GM21526 (cell line): ENCODE data around the gene SLC25A33.

Experiments
- ATAC-seq: cut with Tn5 transposase; IDR thresholded peaks from one replicate; pipeline ENCODE4 v1.9.1; 2021; ENCODE audit warnings: moderate library complexity; ENCODE audit not compliant: unreplicated experiment, low FRiP score

The SLC25A33 gene

DNA sequence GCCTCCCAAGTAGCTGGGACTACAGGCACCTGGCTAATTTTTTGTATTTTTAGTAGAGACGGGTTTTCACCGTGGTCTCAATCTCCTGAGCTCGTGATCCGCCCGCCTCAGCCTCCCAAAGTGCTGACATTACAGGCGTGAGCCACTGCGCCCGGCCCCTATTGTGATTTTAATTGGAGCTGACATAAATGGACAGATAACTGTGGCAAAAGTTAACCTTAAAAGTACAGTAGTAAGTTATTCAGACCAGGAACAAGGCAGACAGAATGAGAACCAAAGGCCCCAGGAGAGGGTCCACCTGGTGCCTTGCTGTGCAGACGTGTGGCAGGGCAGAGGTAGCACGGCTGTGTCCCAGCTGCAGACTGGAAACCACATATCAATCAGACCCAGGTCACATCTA is 60.5 kb downstream of the SLC25A33 start:
- no peak for ATAC-seq

DNA sequence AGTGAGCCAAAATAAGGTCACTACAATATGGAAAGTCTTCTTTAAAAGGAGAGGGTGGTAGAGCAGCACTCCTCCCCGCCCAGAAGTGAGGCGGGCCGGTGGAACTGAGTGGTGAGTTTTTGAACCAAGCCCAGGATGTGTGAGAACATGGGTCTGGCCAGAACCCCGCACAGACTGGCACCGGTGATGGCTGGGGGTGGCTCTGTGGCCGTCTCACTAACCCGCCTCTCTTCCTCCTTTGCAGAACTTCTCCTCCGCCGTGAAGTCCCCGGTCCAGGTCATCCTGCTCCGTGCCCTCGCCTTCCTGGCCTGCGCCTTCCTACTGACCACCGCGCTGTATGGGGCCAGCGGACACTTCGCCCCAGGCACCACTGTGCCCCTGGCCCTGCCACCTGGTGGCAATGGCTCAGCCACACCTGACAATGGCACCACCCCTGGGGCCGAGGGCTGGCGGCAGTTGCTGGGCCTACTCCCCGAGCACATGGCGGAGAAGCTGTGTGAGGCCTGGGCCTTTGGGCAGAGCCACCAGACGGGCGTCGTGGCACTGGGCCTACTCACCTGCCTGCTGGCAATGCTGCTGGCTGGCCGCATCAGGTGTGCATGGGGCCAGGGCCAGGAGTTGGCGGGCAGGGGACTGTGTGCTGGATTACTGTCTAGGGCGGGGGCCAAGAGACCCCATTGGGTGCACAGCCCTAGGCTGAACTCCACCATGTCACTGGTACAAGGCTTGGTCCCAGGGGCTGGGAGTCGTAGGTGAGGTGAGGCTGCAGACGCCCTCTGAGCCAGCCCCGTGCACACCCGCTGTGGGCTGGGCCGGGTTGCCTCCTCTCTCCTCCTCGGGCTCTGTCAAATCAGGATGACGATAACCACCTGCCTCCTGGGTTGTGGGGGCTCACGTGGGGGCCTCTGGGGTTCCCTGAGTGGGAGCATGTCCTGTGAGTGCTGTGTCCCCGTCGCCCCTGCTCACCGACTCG is 61.9 kb downstream of the SLC25A33 start:
- no peak for ATAC-seq

DNA sequence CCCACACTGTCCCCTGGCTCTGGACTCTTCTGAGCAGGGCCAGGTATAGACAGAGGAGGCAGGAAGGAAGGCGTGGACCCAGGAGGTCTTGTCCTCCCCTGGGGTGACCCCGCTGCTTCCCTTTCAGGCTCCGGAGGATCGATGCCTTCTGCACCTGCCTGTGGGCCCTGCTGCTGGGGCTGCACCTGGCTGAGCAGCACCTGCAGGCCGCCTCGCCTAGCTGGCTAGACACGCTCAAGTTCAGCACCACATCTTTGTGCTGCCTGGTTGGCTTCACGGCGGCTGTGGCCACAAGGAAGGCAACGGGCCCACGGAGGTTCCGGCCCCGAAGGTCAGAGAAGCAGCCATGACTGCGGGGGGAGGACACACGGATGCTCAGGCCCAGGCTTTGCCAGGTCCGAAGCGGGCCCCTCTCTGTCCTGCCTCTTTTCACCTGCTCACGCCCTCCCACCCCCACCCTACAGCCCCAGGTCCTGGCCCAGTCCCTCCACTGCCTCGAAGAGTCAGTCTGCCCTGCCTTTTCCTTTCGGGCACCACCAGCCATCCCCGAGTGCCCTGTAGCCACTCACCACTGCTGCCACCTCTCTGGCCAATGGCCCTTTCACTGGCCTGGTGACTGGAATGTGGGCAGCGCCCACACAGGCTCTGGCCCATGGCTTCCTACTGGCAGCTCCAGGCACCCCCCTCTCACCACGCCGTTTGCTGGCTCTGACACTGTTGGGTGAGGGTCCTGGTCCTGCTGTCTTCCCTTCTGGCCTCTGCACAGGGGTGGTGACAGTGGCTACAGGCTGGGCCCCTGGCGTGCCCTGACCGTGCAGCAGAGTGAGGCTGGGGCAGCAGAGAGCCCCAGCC is 62.9 kb downstream of the SLC25A33 start:
- ATAC-seq: no peak

DNA sequence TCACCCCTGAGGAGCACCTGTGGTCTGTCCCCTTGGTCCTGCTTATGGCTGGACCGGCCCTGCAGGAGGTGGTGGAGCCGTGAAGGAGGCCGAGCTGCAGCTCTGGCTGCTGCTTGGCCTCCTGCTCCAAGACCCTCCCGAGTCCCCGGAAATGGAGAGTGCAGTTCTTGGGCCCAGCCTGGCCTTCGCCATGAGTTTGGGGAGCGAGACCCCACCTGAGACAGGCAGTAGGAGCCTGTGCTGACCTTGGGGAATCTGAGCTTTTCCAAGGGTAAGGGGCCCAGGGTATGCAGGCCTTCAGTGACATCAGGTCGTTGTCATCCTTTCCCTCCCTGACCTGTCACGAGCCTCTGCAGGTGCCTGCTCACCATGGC is 63.5 kb downstream of the SLC25A33 start:
- ATAC-seq: no peak

DNA sequence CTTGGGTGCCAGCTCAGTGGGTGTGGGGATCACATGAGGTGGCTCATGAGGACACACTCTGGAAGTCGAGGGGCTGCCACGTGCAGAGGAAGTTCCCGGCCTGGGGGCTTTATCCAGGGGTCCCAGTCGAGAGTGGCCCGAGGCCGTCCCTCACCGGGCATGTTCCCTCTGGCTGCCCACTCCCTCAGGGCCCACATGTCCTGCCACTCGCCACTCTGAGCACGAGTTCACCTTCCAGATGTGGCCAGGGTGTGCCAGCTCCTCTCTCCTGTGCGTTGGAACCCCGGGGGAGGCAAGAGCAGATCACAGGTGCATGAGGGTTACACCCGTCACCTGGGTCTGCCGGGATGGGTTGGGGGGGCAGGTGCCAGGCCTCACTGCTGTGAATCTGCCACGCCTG is 64.0 kb downstream of the SLC25A33 start:
- no peak for ATAC-seq

DNA sequence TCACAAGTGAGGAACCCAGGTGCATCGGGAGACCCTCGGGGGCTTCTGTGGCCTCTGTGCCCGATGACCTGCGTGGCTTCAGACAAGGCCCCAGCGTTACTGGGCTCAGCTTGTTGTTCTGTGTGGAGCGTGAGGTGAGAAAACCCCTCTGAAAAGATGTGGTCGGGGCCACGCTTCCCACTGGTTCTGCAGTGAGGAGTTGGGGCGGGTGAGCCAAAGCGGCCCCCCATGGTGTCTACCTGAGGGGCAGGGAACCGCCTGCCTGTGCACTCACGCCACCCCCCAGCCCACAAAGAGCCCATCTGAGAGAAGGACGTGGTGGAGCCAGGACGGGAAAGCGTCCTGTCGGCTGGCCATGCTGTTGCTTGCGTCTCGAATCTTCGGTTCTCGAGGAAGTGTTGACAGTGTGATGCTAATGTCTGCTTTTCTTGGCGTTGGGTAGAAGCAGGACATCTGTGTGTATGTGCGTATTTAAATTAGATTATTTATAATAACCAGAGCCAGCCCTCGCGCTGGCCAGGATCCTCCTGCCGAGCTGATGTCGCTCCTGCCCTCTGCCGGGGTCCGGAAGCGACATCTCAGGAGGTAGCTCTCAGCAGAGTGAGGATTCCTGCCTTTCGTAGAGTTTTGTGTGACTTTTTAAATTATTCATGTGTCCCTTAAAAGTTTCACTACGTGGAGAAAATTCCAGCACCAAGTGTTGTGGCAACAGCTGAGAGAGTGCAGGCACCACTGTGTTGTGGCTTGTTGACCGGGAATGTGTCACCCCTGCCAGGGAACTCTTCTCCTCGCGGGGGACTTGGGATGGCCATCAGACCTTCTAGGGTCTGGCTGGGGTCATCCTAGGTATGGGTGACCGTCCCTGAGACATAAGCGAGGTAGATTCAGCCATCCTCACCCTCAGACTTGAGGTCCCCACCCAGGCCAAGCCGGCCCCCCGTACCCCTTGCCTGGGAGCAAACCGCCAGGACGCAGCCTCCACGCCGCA is 64.8 kb downstream of the SLC25A33 start:
- ATAC-seq: no peak

DNA sequence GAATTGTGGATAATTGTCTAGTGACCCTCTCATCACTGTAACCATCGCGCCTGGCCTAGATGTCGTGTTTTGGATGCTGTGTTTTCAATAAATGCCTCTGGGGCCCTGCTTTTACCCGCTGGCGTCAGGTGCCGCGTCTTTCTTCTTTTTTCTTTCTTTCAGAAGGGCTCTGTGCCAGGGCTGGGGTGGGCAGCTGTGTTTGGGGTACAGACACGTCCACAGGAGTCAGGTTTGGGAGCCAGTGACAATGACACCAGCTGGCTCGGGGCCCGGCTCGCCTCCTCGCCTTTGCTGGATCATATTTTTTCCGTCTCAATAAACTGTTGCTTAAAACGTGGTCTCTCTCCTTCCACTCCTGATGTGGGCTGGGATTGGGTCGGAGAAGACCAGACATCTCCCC is 65.6 kb downstream of the SLC25A33 start:
- ATAC-seq: no peak

DNA sequence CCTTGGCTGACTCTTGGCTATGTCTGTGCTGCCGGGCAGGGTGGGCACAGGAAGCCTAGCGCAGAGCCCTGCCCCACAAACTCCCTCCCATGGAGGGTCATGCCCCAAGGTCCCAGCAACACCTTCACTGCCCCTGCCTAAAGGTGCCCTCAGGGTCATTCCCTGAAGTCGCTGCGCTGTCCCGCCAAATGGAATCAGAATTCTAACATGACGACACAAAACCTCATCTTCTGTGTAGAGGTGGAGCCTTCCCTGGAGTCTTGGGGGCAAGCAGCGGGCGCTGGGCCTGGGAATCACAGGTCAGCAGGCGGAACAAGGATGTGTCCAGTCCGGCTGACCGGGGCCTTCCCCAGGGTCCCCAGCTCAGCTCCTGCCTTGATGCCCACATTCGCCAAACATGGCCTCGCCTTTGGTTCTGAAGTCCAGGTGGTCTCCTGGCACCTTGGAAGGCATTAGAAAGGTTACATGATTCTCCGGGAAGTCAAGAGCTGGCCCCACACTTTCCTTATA is 66.7 kb downstream of the SLC25A33 start:
- ATAC-seq: no peak

DNA sequence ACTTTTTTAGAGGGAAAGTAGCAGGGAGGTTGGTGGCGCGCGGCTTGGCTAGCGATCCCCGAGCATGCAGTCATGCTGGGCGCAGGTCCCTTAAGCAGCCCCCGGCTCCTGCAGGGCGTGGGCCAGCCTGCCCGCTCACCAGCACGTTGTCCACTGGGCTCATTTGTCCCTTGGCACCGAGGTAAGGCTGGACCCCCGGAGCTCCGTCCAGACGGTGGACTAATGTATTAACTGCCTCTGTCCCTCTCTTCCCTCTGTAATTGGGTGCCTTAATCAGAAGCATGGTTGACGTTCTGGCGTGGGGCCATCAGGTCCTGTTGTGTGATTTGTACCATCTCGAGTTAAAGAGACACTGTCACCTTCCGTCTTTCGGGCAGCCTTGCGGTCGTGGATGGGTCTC is 67.2 kb downstream of the SLC25A33 start:
- no peak for ATAC-seq

DNA sequence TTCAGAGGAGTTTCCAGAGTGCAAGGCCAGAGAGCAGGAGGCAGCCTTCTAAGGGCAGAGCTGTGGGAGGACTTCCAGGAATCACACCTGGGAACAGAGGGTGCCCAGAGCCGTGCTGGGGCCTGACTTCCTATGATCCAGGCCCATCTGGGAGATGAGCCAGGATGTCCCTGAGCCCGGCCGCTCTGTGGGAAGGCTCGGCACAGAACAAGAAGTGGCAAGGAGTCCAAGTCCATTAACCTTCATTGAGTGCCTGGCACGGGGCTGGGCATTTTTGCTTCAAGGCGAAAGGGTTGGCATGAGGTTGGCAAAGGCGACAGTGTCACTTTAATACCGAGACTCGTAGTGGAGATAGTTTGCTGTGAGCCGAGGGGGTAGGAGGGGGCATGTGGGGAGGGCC is 67.7 kb downstream of the SLC25A33 start:
- ATAC-seq: no peak

DNA sequence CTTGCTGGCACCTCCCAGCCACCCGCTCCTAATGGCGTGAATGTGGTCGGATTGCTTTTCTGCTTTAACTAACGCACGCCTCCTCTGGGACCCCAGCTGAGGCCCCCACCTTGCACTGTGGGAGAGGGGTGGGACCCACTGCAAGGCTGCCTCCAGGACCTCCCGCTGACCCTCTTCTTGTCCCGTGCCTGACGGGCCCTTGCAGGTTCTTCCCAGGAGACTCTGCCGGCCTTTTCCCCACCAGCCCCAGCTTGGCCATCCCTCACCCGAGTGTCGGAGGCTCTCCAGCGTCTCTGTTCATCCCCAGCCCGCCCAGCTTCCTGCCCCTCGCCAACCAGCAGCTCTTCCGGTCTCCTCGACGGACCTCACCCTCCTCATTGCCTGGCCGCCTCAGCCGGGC is 68.1 kb downstream of the SLC25A33 start:
- no peak for ATAC-seq

DNA sequence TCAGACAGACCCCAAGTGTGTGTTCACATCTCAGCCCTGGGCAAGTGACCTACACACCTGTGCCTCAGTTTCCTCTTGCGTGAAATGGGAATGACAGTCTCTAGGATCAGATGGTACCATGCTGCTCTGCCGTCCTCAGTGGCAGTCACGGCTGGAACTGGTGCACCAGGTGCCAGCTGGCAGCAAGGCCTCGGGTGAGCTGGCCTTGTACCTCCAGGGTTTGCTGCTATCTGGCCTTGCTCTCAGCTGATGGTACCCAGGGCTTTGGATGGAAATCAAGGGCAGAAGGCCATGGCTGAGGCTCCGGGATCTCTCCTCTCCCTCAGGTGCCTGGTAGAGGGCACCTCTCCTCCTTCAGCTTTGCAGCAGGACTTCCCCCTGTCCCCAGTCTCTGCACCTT is 70.7 kb downstream of the SLC25A33 start:
- ATAC-seq: no peak

DNA sequence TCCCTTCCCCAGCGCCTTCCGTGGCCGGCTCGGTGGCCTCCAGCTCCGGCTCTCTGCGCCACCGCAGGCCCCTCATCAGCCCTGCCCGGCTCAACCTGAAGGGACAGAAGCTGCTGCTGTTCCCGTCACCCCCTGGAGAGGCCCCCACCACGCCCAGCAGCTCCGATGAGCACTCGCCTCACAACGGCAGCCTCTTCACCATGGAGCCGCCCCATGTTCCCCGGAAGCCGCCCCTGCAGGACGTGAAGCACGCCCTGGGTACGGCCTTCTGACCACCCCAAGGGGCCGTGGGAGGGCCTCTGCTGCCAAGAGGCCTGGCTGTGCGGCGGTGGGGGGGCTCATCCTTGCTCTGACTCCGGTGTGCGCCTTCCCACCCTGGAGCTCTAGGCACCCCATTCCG is 71.3 kb downstream of the SLC25A33 start:
- ATAC-seq: no peak

DNA sequence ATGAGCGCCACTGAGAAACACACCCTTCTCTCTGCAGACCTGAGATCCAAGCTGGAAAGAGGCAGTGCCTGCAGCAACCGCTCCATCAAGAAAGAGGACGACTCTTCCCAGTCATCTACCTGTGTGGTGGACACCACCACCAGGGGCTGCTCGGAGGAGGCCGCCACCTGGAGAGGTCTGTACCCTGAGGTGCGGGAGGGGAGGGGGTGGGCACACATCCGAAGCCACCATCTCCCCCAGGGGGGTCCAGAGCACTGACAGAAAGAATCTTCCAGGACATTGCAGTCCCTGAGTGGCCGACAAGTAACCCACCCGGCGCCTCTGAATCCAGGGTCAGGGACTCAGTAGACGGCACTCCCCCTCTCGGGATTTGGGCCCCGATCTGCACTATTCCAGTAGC is 72.5 kb downstream of the SLC25A33 start:
- no peak for ATAC-seq

DNA sequence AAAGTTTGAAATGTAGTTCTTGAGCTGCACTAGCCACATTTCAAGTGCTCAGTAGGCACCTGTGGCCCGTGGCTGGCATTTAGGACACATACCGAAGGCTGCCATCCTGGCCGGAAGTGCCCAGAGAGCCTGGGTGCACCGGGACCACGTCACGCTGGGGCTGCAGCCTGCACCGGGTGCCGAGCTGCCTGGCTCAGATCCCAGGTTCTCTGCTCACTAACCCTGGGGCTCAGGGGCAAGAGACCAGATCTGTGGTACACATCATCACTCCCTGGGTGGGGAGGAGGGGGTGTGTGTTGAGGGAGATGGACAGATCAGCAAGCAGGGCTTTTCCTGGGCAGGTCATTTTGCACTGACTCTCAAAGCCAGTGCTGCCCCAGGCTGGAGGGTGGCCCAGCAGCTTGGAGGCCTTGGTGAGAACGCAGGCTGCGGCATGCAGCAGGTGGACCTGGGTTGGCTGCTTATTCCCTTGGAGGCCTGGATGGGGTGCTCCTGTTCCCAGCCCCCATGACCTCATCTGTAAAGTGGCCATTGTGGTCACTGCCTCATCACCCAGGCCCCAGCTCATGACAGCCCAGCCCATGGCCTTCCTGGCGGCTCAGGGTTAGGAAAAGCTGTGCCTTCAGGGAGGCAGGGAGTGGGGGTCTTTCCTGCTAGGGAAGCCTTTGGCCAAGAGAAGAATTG is 73.0 kb downstream of the SLC25A33 start:
- no peak for ATAC-seq

DNA sequence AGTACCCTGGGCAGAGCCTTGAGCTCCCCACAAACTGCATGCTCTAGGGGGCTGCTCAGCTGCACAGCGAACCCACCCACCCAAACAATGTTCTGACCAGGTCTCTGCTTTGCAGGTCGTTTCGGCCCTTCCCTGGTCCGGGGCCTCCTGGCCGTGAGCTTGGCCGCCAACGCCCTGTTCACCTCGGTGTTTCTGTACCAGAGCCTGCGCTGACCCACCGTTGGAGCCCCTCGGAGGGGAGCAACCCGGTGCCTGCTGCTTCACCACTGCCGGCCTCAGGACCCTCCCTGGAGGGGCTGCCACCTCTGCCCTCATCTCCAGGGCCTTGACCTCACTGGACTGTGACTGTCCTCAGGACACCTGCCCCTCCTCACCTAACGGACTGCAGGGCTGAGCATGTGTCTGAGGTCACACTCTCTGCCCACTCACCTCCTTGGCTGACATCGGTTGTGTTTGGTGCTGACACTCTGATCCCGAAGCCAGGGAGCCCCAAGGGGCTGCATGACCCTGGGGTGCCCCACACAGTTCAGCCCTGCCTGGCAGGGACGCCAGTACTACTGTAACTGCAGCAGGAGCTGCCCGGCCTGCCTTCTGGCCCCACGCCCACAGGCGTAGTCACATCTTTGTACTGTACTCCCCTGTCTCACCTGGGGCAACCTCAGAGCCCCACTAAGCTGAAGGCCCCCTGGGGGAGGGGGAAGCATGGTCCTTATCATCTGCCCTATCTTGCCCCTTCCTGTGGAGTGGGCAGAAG is 73.8 kb downstream of the SLC25A33 start:
- no peak for ATAC-seq

DNA sequence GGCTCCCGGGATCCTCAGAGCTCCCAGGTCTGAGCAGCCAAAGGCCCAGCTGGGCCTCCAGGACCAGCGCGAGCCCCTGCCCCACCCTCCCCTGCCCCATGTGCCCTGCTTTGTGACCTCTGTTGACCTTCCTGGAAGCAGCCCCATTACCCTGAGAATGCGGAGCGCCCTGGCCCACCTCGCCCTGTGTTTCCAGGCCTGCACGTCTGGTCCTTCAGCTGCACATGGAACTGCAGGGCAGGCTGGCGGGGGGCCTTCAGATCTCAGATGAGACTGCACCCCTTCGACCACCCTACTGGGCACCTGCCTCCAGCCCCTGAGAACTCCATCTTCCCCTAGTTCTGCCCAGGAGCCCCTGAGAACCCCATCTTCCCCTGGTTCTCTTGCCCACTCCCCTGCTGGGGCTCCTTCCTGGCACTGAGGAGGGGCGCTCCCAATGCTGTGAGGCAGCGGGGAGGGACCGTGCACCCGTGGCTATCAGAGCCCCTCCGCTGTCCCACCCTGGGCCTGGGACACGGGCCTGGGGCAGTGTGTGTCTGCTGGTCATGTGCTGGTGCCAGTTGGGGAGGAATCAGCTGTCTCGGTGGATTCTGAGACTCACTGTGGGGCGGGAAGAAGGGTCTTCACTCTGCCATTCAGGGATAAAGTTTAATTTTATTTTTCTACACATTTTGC is 74.5 kb downstream of the SLC25A33 start:
- ATAC-seq: no peak

DNA sequence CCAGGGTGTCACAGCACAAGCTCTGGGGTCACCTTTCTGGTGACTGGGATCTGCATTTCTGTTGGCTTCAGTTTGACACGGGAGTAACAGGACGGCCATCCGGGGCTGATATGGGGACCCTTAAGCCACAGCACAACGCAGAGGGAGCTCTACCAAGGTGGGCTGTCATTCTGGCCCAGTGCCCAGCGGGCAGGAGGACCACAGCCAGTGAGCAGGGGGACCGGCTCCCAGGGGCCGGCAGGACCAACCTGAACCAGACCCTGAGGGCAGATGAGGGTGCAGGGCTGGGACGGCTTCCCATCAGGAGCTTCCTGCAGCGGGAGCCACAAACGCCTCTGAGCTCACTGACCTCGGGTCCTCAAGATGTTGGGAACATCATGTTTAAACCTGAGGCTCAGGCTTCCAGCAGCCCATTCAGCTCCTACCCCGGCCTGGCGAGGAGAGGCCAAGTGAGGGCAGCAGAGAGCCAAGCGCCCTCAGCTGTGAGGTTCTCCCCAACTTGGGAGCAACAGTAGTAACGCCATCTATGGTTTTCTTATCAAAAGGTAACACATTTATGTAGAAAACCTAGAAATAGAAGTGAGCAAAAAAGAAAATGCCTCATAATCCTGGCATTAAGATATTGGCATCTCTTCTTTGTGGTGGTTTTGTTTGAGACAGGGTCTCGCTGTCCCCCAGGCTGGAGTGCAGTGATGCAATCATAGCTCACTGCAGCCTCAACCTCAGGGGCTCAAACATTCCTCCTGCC is 76.2 kb downstream of the SLC25A33 start:
- ATAC-seq: no peak
